Testis (tissue), 2 donors: ENCODE data around the gene DENND1A.

Experiments used
- POLR2A ChIP-seq: fragments of 450-650 bp; IDR thresholded peaks from one replicate; pipeline ENCODE4 v1.6.1; 2017; ENCODE audit warnings: antibody characterized with exemption, mild to moderate bottlenecking, moderate library complexity
- TF ChIP-seq, protein P1 (sequence below), 3 experiments: fragments of 450-650 bp in 2 of 3; fragments of 200-600 bp in 1 of 3; sonication (generic) in 1 of 3; IDR thresholded peaks; one replicate each; pipeline ENCODE4 v1.5.1; 2016 to 2019; ENCODE audit warnings: antibody characterized with exemption in 3 of 3, mild to moderate bottlenecking in 2 of 3, moderate library complexity in 1 of 3

- TF ChIP-seq, protein P1, sequence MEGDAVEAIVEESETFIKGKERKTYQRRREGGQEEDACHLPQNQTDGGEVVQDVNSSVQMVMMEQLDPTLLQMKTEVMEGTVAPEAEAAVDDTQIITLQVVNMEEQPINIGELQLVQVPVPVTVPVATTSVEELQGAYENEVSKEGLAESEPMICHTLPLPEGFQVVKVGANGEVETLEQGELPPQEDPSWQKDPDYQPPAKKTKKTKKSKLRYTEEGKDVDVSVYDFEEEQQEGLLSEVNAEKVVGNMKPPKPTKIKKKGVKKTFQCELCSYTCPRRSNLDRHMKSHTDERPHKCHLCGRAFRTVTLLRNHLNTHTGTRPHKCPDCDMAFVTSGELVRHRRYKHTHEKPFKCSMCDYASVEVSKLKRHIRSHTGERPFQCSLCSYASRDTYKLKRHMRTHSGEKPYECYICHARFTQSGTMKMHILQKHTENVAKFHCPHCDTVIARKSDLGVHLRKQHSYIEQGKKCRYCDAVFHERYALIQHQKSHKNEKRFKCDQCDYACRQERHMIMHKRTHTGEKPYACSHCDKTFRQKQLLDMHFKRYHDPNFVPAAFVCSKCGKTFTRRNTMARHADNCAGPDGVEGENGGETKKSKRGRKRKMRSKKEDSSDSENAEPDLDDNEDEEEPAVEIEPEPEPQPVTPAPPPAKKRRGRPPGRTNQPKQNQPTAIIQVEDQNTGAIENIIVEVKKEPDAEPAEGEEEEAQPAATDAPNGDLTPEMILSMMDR (IDR thresholded peaks at IDR 0.05), result no peak
- TF ChIP-seq POLR2A, result no peak
Measured at GRCh38 chr9:123792501-123792900, 137.4 kb downstream of the DENND1A start.
